IMR-90 (cell line): ENCODE results near the gene CD80.

Experiments used
- CEBPB ChIP-seq: IDR thresholded peaks from 2 replicates; pipeline ENCODE4 v1.6.1; 2012; ENCODE audit warnings: low read depth, low read length, improper control_type of control experiment
- CTCF ChIP-seq: conservative IDR thresholded peaks from 2 replicates; pipeline ENCODE4 v1.5.1; 2012; ENCODE audit warnings: mild to moderate bottlenecking, low read depth, low read length, improper control_type of control experiment
- ELK1 ChIP-seq: fragments of 150-350 bp; IDR thresholded peaks from 2 replicates; pipeline ENCODE4 v1.6.1; 2016; ENCODE audit warnings: low read depth, mild to moderate bottlenecking, low read length, moderate library complexity, borderline replicate concordance
- FOS ChIP-seq: fragments of 150-350 bp; IDR thresholded peaks from 2 replicates; pipeline ENCODE4 v1.6.1; 2016; ENCODE audit warnings: low read depth, low read length
- MAFK ChIP-seq: IDR thresholded peaks from 2 replicates; pipeline ENCODE4 v1.6.1; 2012; ENCODE audit warnings: low read depth, low read length, improper control_type of control experiment
- MXI1 ChIP-seq: IDR thresholded peaks from 2 replicates; pipeline ENCODE4 v1.6.1; 2012; ENCODE audit warnings: low read depth, mild to moderate bottlenecking, low read length, moderate library complexity, borderline replicate concordance
- NFE2L2 ChIP-seq: fragments of 150-350 bp; IDR thresholded peaks from 2 replicates; pipeline ENCODE4 v1.6.1; 2016; ENCODE audit warnings: low read depth, mild to moderate bottlenecking, low read length
- POLR2A ChIP-seq: IDR thresholded peaks from 2 replicates; pipeline ENCODE4 v1.6.1; 2012; ENCODE audit warnings: mild to moderate bottlenecking, low read depth, low read length
- RAD21 ChIP-seq: IDR thresholded peaks from 2 replicates; pipeline ENCODE4 v1.6.1; 2012; ENCODE audit warnings: low read length, improper control_type of control experiment
- RCOR1 ChIP-seq: IDR thresholded peaks from 2 replicates; pipeline ENCODE4 v1.6.1; 2012; ENCODE audit warnings: mild to moderate bottlenecking, low read length, improper control_type of control experiment; ENCODE audit not compliant: insufficient replicate concordance
- SMC3 ChIP-seq: fragments of 150-350 bp; IDR thresholded peaks from 2 replicates; pipeline ENCODE4 v1.6.1; 2016; ENCODE audit warnings: low read depth, mild to moderate bottlenecking, antibody characterized with exemption, low read length, moderate library complexity
- USF2 ChIP-seq: fragments of 150-350 bp; IDR thresholded peaks from 2 replicates; pipeline ENCODE4 v1.6.1; 2017; ENCODE audit warnings: mild to moderate bottlenecking, antibody characterized with exemption, low read length, low read depth

GRCh38 chr3:119492128-119492527 lies 67.3 kb downstream of the CD80 start:
- TF ChIP-seq SMC3, result no peak
- no peak for TF ChIP-seq USF2
- TF ChIP-seq POLR2A, result no peak
- TF ChIP-seq CTCF, result no peak
- TF ChIP-seq CEBPB, result no peak
- no peak for TF ChIP-seq RCOR1
- no peak for TF ChIP-seq MXI1
- no peak for TF ChIP-seq RAD21
- TF ChIP-seq ELK1, result no peak
- TF ChIP-seq NFE2L2, result no peak
- TF ChIP-seq MAFK, result no peak
- TF ChIP-seq FOS, result no peak
